HUES48 (cell line): Measurements from ENCODE around the gene ASAP3.
A peak's percentile ranks its signal among the peaks of the same experiment; 100 is the strongest.

Experiments
- H3K27ac ChIP-seq: one replicate; pipeline ENCODE4 v1.7.0; 2013; ENCODE audit warnings: low read depth, low read length, inconsistent platforms
- H3K27me3 ChIP-seq: 2 replicates; pipeline ENCODE4 v1.6.1; 2013; ENCODE audit warnings: mild to moderate bottlenecking, low read length; ENCODE audit not compliant: control insufficient read depth, insufficient read depth
- H3K36me3 ChIP-seq: 2 replicates; pipeline ENCODE4 v1.6.1; 2013; ENCODE audit warnings: low read length; ENCODE audit not compliant: control insufficient read depth, insufficient read depth
- H3K4me1 ChIP-seq: 2 replicates; pipeline ENCODE4 v1.6.1; 2013; ENCODE audit warnings: mild to moderate bottlenecking, low read length; ENCODE audit not compliant: control insufficient read depth, insufficient read depth
- H3K4me3 ChIP-seq: 2 replicates; pipeline ENCODE4 v1.5.1; 2013; ENCODE audit warnings: mild to moderate bottlenecking, low read depth, low read length
- H3K9ac ChIP-seq: 2 replicates; pipeline ENCODE4 v1.6.1; 2013; ENCODE audit warnings: mild to moderate bottlenecking, low read depth, low read length, moderate library complexity
- H3K9me3 ChIP-seq: 2 replicates; pipeline ENCODE4 v1.6.1; 2013; ENCODE audit warnings: low read length; ENCODE audit not compliant: control insufficient read depth, insufficient read depth

ASAP3 gene

DNA sequence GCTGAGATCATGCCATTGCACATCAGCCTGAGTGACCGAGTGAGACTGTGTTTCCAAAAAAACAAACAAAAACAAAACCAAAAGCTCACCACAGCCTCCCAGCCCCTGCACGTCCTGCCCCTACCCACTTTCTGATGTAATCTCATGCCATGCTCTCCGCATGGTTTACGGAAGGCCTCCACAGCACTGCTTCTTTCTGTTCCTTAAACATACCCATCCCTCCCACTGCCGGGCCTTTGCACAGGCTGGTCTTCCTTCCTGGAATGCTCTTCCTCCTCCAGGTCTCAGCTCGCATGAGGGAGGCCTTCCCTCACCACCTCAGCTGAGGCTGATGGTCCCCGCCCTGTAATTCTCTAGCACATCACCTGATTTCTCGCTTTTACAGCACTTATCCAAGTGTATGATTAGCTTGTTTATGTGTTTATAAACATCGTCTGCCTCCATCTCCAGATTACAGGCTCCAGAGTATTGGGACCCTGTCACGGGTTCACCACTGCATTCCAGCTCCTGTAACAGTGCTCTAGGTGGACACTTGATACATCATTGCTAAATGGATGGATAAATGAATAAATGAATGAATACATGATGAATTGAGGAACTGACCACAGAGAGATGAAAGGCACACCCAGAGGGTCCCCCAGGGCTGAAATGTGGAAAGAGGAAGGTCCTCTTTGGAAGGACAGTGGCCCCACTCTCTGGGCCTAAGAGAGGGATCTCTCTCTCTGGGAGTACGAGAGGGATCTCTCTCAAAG is 81.5 kb downstream of the ASAP3 start:
- peaks cover 98% of the 10 kb centered on the region for H3K27me3 ChIP-seq
- H3K27ac ChIP-seq = no peak overlapping the region
- H3K9ac ChIP-seq = no peak overlapping the region
- no peak overlapping the region for H3K4me3 ChIP-seq
- no peaks in the 10 kb centered on the region for H3K9me3 ChIP-seq
- no peaks in the 10 kb centered on the region for H3K36me3 ChIP-seq
- H3K4me1 ChIP-seq = peaks cover 7% of the 10 kb centered on the region; the same call in 1 of the 2 replicates

DNA sequence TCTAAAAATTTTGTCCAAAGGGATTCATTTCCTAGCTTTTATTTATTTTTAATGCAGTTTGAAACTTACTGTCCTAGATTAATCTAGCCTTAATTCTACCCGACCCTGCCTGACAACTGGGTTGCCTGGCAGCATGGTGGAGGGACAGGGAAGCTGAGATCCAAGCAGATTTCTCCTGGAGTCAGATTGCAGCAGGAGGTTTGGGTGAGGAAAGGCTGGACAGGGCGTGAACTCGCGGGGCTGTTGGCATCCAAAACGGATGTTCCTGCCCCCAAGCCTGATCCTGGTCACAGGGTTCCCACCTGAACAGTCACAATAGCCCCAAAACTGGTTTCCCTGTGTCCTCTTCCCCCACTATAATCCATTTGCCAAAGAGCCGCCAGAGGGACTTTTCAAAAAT is 82.7 kb downstream of the ASAP3 start:
- H3K36me3 ChIP-seq = no peaks in the 10 kb centered on the region
- no peak overlapping the region for H3K4me3 ChIP-seq
- peaks cover 7% of the 10 kb centered on the region; the same call in 1 of the 2 replicates for H3K4me1 ChIP-seq
- H3K27ac ChIP-seq = no peak overlapping the region
- H3K27me3 ChIP-seq = peaks cover 98% of the 10 kb centered on the region
- no peak overlapping the region for H3K9ac ChIP-seq
- no peaks in the 10 kb centered on the region for H3K9me3 ChIP-seq

DNA sequence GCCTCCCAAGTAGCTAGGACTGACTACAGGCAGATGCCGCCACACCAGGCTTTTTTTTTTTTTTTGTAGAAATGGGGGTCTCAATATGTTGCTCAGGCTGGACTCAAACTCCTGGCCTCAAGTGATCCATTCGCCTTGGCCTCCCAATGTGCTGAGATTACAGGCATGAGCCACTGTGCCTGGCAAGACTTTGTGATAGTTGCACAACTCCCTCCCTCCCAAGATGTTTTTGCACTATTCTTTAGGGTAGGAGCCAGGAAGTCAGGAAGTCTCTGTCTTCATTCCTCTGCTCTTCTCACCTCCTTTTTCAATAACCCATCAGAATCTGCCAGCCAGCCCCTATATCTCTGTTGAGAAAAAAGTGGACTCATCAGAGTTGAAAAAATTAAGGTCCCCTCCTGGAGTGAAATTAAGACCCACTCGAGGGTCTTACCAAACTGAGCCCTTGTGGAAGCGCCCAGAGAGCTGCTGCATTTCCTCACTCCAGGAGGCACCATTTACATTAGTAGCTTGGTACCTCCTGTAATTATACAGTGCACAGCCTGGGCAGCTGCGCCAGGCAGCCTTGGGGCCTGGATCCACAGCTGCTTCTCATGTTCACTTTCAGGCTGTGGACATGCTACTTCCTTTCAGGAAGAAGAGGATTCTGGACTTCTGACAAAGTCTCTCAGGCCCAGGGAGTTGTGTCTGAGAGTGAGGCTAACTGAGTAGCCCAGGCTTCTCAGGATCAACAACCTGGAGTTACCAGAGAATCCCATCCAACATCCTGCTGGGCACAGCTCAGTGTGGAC is 83.5 kb downstream of the ASAP3 start:
- Histone ChIP-seq H3K36me3 (no peaks in the 10 kb centered on the region), H3K4me1 (peaks cover 7% of the 10 kb centered on the region; the same call in 1 of the 2 replicates), H3K9ac (no peak overlapping the region), H3K4me3 (no peak overlapping the region), H3K27ac (no peak overlapping the region), H3K9me3 (no peaks in the 10 kb centered on the region), H3K27me3 (peaks cover 96% of the 10 kb centered on the region)

DNA sequence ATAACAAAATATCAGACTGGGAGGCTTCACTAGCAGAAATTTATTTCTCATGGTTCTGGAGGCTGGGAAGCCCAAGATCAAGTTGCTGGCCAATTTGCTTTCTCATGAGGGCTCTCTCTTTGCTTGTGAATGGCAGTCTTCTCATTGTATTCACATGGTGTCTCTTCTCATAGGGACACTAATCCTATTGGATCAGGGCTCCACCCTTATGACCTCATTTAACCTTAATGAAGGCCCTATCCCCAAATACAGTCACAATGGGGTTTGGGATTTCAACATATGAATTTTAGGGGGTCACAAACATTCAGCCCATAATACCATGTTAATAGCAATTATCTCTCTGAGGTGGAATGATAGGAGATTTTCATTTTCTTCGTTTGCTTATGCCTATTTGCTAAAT is 84.8 kb downstream of the ASAP3 start:
- no peak overlapping the region for H3K4me3 ChIP-seq
- no peak overlapping the region for H3K27ac ChIP-seq
- H3K27me3 ChIP-seq = peaks cover 96% of the 10 kb centered on the region
- H3K9ac ChIP-seq = no peak overlapping the region
- no peaks in the 10 kb centered on the region for H3K9me3 ChIP-seq
- no peaks in the 10 kb centered on the region for H3K36me3 ChIP-seq
- H3K4me1 ChIP-seq = peaks cover 19% of the 10 kb centered on the region

DNA sequence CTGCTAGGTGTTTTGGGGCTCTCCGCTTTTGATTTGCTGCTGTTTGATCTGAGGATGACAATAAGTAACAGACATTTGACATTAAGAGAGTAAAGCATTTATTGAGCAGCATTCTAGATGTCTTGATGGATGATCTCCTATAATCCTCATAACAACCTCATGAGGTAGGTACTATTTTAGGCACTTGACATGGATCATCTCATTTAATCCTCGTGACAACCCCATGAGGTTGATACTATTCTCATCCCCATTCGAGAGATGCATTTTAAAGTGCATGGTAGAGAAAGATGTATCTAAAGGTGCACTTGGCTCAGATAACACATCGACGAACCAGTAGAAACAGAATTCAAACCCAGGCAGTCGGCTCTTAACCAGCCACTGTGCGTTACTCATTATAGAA is 86.1 kb downstream of the ASAP3 start:
- H3K9me3 ChIP-seq = no peaks in the 10 kb centered on the region
- H3K27ac ChIP-seq = no peak overlapping the region
- peaks cover 96% of the 10 kb centered on the region for H3K27me3 ChIP-seq
- no peak overlapping the region for H3K9ac ChIP-seq
- peaks cover 12% of the 10 kb centered on the region for H3K4me1 ChIP-seq
- no peak overlapping the region for H3K4me3 ChIP-seq
- H3K36me3 ChIP-seq = no peaks in the 10 kb centered on the region

DNA sequence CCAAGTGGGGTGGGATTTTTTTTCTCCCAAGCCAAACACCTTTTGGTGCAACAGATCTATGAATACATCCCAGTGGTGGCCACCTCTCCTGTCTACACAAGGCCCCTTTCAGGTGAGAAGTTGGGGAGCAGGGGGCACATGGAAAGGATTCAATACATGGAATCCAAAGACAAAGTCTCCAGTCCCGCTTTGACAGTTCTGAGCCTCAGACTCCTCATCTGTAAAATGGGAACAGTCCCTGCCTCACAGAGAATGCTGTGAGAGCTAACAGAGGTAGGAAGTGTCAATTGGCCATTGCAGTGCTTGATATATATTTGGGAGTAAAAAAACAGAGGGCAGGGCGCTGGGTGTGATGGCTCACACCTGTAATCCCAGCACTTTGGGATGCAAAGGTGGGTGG is 87.6 kb downstream of the ASAP3 start:
- no peaks in the 10 kb centered on the region for H3K9me3 ChIP-seq

DNA sequence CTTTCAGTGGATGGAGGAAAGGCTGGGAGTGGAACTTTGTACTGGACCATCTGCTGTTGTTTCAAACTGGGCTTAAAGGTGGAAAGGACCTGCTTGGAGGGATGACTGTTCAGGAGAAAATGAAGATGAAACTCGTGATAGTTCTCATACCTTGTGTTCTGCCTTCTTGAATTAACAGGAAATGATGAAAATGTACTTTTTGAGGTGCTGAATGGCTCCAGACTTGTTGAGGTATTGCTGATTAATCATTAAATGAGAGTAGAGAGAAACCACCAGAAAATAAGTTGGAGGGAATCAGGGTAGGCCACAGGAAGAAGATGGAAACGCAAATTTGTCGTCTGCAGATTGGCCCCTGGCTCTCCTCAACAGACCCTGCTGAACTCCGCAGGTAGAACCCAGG is 88.1 kb downstream of the ASAP3 start:
- peaks cover 91% of the 10 kb centered on the region for H3K27me3 ChIP-seq
- H3K9me3 ChIP-seq = no peaks in the 10 kb centered on the region
- H3K27ac ChIP-seq = no peak overlapping the region

More for the DNA sequence above, 87.6 kb downstream of the ASAP3 start:
- Histone ChIP-seq H3K4me1 (peaks cover 12% of the 10 kb centered on the region), H3K27me3 (peaks cover 93% of the 10 kb centered on the region), H3K27ac (no peak overlapping the region), H3K9ac (no peak overlapping the region), H3K36me3 (no peaks in the 10 kb centered on the region), H3K4me3 (no peak overlapping the region)

DNA sequence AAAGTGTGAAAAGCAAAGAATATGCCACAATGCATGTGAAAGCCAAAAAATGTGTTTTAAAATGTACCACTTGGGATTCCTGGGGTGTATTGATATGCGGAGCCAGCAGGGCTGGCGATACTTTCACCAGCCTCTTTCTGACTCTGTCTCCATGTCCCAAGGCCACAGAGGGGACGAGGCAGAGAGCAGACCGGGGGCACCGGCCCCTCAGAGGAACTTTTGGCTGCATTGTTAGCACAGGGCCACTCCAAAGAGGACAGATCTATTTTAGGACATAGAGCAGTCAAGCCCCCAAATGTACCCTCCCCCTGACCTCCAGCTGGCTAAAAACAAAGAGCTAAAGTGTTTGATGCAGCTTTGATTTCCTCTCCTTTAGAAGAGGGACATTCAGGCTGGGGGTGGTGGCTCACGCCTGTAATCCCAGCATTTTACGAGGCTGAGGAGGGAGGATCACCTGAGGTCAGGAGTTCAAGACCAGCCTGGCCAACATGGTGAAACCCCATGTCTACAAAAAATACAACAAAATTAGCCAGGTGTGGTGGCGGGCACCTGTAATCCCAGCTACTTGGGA is 88.7 kb downstream of the ASAP3 start:
- Histone ChIP-seq H3K4me3 (0 out of 2 replicates have a peak overlapping the region, but pooled peaks have one; percentile 5), H3K36me3 (no peaks in the 10 kb centered on the region), H3K9ac (no peak overlapping the region), H3K27me3 (peaks cover 91% of the 10 kb centered on the region), H3K27ac (peak overlapping the region; percentile 80), H3K9me3 (no peaks in the 10 kb centered on the region), H3K4me1 (peaks cover 12% of the 10 kb centered on the region)

More for the DNA sequence above, 88.1 kb downstream of the ASAP3 start:
- Histone ChIP-seq H3K36me3 (no peaks in the 10 kb centered on the region), H3K4me1 (peaks cover 12% of the 10 kb centered on the region), H3K4me3 (no peak overlapping the region), H3K9ac (no peak overlapping the region)

DNA sequence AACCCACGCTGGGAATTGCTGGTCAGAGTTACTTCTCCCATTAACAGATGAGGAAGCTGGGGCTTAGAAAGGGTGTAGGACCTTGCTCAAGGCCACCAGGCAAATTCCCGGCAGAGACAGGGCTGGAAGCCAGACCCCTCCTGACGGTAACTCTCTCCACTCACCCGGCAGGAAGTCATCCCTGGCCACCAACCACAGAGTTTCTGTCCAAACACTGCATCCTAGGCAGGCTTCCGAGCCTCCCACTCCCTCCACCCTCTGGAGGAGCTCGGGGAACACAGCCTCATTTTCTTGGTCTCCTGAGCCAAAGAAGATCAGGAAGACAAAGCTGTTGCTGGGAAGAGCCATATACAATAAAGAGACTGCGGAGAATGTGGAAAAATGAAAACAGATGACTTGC is 89.3 kb downstream of the ASAP3 start:
- Histone ChIP-seq H3K9ac (no peak overlapping the region), H3K4me1 (peaks cover 12% of the 10 kb centered on the region), H3K27me3 (peaks cover 91% of the 10 kb centered on the region), H3K4me3 (0 out of 2 replicates have a peak overlapping the region, but pooled peaks have one; percentile 5), H3K36me3 (no peaks in the 10 kb centered on the region), H3K27ac (peak overlapping the region; percentile 80), H3K9me3 (no peaks in the 10 kb centered on the region)

DNA sequence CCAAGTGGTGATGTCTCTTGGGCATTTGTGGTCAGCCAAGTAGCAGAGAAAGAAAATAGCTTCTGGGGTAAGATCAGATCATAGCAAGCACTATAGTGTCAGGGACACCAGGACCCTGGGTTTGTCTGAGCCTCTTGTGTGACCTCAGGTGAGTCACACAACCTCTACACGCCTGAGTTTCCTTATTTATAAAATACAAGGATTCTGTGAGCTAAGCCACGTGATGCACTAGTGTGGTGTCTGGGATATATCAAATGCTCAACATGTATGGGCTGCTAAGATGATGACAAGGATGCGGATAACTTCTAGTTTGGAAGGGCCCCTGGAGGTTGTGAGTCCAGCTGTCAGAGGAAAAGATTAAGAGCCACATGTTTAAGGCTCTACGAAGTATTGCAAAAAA is 89.8 kb downstream of the ASAP3 start:
- H3K36me3 ChIP-seq = no peaks in the 10 kb centered on the region
- H3K27ac ChIP-seq = no peak overlapping the region
- no peak overlapping the region for H3K9ac ChIP-seq
- no peaks in the 10 kb centered on the region for H3K9me3 ChIP-seq
- no peak overlapping the region for H3K4me3 ChIP-seq
- peaks cover 91% of the 10 kb centered on the region for H3K27me3 ChIP-seq
- H3K4me1 ChIP-seq = peaks cover 12% of the 10 kb centered on the region

DNA sequence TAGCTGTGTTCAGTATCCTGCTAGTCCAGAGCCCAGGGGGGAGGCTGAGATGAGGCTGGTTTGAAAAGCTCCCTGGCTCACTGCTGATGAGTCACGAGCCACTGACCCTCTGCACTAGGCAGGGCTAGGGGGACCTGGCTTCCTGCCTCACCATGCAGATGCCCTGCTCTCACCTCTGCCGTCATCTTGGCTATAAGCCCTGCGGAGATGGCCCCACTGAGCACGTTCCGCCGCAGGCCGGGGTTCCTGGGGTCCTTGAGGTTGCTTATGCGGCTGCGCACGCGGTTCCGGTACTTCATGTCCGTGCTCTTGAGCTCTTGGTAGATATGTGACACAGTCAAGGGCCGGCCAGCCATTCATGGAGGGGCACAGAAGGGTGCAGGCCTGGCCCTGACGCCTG is 90.3 kb downstream of the ASAP3 start:
- H3K36me3 ChIP-seq = no peaks in the 10 kb centered on the region
- H3K27me3 ChIP-seq = peaks cover 93% of the 10 kb centered on the region
- H3K27ac ChIP-seq = no peak overlapping the region
- no peak overlapping the region for H3K9ac ChIP-seq
- peaks cover 12% of the 10 kb centered on the region for H3K4me1 ChIP-seq
- no peak overlapping the region for H3K4me3 ChIP-seq
- no peaks in the 10 kb centered on the region for H3K9me3 ChIP-seq
